NCI-H748 (cell line): ENCODE data around the gene ACTR3.
"Not testable (repeated sequence)": the region's sequence is repeated elsewhere in the genome, so short reads cannot be mapped to it uniquely, and the experiment has no call there.

Experiments used
- DNase-seq: peaks from one replicate; lab custom pipeline; 2025; ENCODE audit not compliant: unreplicated experiment; lab: John Stamatoyannopoulos, UW

The ACTR3 gene

GRCh38 chr2:113901943-113902342, 12.1 kb downstream of the ACTR3 start:
- no peak for DNase-seq

- DNase-seq: no peak
These were observed 16.0 kb downstream of the ACTR3 start for GRCh38 chr2:113905886-113906285.

- DNase-seq: no peak
These were observed 16.8 kb downstream of the ACTR3 start for GRCh38 chr2:113906647-113907046.

GRCh38 chr2:113907297-113907696, 17.4 kb downstream of the ACTR3 start:
- DNase-seq: no peak

- DNase-seq: no peak
These were observed 20.3 kb downstream of the ACTR3 start for GRCh38 chr2:113910110-113910717.

GRCh38 chr2:113910967-113911678, 21.2 kb downstream of the ACTR3 start:
- no peak for DNase-seq

- no peak for DNase-seq
These were observed 25.4 kb downstream of the ACTR3 start for GRCh38 chr2:113915082-113915819.

- no peak for DNase-seq
These were observed 28.3 kb downstream of the ACTR3 start for GRCh38 chr2:113918229-113918628.

- no peak for DNase-seq
These were observed 31.1 kb downstream of the ACTR3 start for GRCh38 chr2:113920996-113921395.

GRCh38 chr2:113922335-113922734, 32.4 kb downstream of the ACTR3 start:
- DNase-seq: no peak

GRCh38 chr2:113922784-113923183, 32.9 kb downstream of the ACTR3 start:
- DNase-seq: no peak

GRCh38 chr2:113925884-113926283, 36.0 kb downstream of the ACTR3 start:
- no peak for DNase-seq

GRCh38 chr2:113926314-113926713, 36.4 kb downstream of the ACTR3 start:
- DNase-seq: no peak

GRCh38 chr2:113930448-113930847, 40.6 kb downstream of the ACTR3 start:
- no peak for DNase-seq

GRCh38 chr2:113937501-113937900, 47.6 kb downstream of the ACTR3 start:
- no peak for DNase-seq

GRCh38 chr2:113940891-113941290, 51.0 kb downstream of the ACTR3 start:
- no peak for DNase-seq

- not testable (repeated sequence) for DNase-seq
These were observed 55.9 kb downstream of the ACTR3 start for GRCh38 chr2:113945784-113946183.

- not testable (repeated sequence) for DNase-seq
These were observed 61.0 kb downstream of the ACTR3 start for GRCh38 chr2:113950906-113951305.

GRCh38 chr2:113961000-113961399, 71.1 kb downstream of the ACTR3 start:
- DNase-seq: no peak

- DNase-seq: no peak
These were observed 73.0 kb downstream of the ACTR3 start for GRCh38 chr2:113962692-113963480.

GRCh38 chr2:113963965-113964364, 74.1 kb downstream of the ACTR3 start:
- DNase-seq: no peak
